Neural crest cell (in vitro differentiated cells): ENCODE results near the gene PSMF1. TPM values are rescaled to one million over a fixed set of nuclear protein-coding genes. Genes with fewer than 3 reads are reported as not detected.

Experiments used
- DNase-seq: peaks from one replicate; pipeline ENCODE4 v3.0.0; 2021; ENCODE audit warnings: low read depth, mixed read lengths, low spot score
- H3K27ac Mint-ChIP-seq: one replicate; pipeline ENCODE4 v1.8.0; 2021; ENCODE audit warnings: mild to moderate bottlenecking, mixed read lengths; ENCODE audit not compliant: unreplicated experiment
- H3K27me3 Mint-ChIP-seq: 2 replicates; pipeline ENCODE4 v1.8.0; 2021; ENCODE audit warnings: low read depth, mild to moderate bottlenecking, mixed read lengths
- H3K36me3 Mint-ChIP-seq: 2 replicates; pipeline ENCODE4 v1.8.0; 2021; ENCODE audit warnings: low read depth, mild to moderate bottlenecking, mixed read lengths
- H3K4me1 Mint-ChIP-seq: 2 replicates; pipeline ENCODE4 v1.8.0; 2021; ENCODE audit warnings: mixed read lengths
- H3K4me3 Mint-ChIP-seq: one replicate; pipeline ENCODE4 v1.8.0; 2021; ENCODE audit warnings: mild to moderate bottlenecking, mixed read lengths
- H3K9me3 Mint-ChIP-seq: 2 replicates; pipeline ENCODE4 v1.8.0; 2021; ENCODE audit warnings: mixed read lengths
- total RNA-seq: library from RNA; stranded (reverse); gene quantifications from 2 replicates; pipeline ENCODE4 v1.2.1, GENCODE V29; 2021
- TF ChIP-seq, protein P1 (sequence below): fragments of 200-600 bp; sonication (generic); conservative IDR thresholded peaks from 2 replicates; pipeline ENCODE4 v1.5.0; 2021; ENCODE audit warnings: antibody characterized with exemption, mild to moderate bottlenecking

PSMF1 gene
- total RNA-seq, 1 donor from 2014 or later = 107 TPM

GRCh38 chr20:1169224-1169623, 50.8 kb downstream of the PSMF1 start:
- no peaks in the 10 kb centered on the region for H3K4me1 Mint-ChIP-seq
- H3K4me3 Mint-ChIP-seq = no peak overlapping the region
- DNase-seq = no peak
- TF ChIP-seq, protein P1, sequence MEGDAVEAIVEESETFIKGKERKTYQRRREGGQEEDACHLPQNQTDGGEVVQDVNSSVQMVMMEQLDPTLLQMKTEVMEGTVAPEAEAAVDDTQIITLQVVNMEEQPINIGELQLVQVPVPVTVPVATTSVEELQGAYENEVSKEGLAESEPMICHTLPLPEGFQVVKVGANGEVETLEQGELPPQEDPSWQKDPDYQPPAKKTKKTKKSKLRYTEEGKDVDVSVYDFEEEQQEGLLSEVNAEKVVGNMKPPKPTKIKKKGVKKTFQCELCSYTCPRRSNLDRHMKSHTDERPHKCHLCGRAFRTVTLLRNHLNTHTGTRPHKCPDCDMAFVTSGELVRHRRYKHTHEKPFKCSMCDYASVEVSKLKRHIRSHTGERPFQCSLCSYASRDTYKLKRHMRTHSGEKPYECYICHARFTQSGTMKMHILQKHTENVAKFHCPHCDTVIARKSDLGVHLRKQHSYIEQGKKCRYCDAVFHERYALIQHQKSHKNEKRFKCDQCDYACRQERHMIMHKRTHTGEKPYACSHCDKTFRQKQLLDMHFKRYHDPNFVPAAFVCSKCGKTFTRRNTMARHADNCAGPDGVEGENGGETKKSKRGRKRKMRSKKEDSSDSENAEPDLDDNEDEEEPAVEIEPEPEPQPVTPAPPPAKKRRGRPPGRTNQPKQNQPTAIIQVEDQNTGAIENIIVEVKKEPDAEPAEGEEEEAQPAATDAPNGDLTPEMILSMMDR = no peak
- no peaks in the 10 kb centered on the region for H3K9me3 Mint-ChIP-seq
- no peak overlapping the region for H3K27ac Mint-ChIP-seq
- no peaks in the 10 kb centered on the region for H3K27me3 Mint-ChIP-seq
- peaks cover 35% of the 10 kb centered on the region for H3K36me3 Mint-ChIP-seq

DNA sequence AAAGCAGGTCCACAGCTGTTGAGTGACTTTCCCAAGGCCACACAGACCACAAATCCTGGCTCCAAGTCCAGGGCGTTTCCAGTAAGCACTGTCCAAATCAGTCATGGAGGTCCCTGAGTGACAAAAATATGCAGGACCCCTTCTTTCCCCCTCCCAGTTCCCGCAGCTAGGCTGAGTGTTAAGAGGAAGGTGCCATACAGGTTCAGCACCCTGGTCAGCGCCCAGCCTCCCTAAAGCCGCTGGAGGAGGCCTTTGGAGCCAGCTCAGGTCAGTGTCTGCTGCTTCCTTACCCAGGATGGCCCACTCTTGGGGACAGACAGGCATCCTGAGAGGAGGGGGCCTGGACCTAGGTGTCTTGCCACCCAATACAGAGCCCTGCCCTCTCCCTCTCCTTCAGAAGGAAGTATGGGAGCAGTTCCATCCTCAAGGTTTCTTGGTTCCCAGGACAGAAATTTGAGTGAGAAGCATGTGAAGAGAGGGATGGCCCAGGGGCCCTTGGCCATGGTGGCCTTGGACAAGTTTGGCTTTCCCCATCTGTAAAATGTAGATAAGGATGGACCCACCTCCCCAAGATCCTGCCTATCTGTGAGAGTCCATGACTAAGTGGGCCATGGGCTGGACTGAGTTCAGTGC, 53.2 kb downstream of the PSMF1 start:
- H3K4me1 Mint-ChIP-seq = no peaks in the 10 kb centered on the region
- DNase-seq = peak; percentile 46

GRCh38 chr20:1173698-1174097, 55.3 kb downstream of the PSMF1 start:
- Mint-ChIP-seq H3K4me1 (no peaks in the 10 kb centered on the region), H3K4me3 (no peak overlapping the region), H3K36me3 (peaks cover 14% of the 10 kb centered on the region), H3K27ac (peak overlapping the region; percentile 28), H3K27me3 (no peaks in the 10 kb centered on the region), H3K9me3 (no peaks in the 10 kb centered on the region)
- no peak for DNase-seq
- TF ChIP-seq, protein P1 = no peak

More for the DNA sequence above, 53.2 kb downstream of the PSMF1 start:
- H3K27me3 Mint-ChIP-seq = no peaks in the 10 kb centered on the region
- no peak overlapping the region for H3K27ac Mint-ChIP-seq
- no peak overlapping the region for H3K4me3 Mint-ChIP-seq
- no peaks in the 10 kb centered on the region for H3K9me3 Mint-ChIP-seq
- TF ChIP-seq, protein P1 = no peak
- peaks cover 28% of the 10 kb centered on the region for H3K36me3 Mint-ChIP-seq

GRCh38 chr20:1174787-1175186, 56.4 kb downstream of the PSMF1 start:
- no peaks in the 10 kb centered on the region for H3K27me3 Mint-ChIP-seq
- DNase-seq = no peak
- H3K27ac Mint-ChIP-seq = no peak overlapping the region
- peaks cover 9% of the 10 kb centered on the region for H3K36me3 Mint-ChIP-seq
- TF ChIP-seq, protein P1 = no peak
- H3K9me3 Mint-ChIP-seq = no peaks in the 10 kb centered on the region
- no peak overlapping the region for H3K4me3 Mint-ChIP-seq
- no peaks in the 10 kb centered on the region for H3K4me1 Mint-ChIP-seq

DNA sequence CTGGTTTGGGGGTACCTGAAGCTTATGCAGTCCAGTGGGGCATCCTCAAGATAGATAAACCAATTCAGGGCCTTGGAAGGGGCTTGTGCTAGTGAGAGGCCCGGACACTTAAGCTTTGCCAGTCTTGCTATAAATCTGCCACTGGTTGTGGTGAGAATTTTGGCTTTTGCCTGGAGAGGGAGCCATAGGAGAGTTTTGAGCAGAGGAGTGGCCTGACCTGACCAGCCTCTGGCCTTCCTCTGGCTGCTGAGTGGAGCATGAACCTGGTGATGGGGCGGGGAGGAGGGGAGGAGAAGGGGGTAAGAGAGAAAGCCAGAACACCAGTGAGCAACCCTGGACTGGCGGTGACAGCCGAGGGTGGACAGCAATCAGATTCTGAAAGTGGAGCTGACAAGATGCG, 59.3 kb downstream of the PSMF1 start:
- Mint-ChIP-seq H3K9me3 (no peaks in the 10 kb centered on the region), H3K36me3 (peaks cover 2% of the 10 kb centered on the region), H3K27ac (peak overlapping the region; percentile 73), H3K4me1 (no peaks in the 10 kb centered on the region), H3K27me3 (peaks cover 9% of the 10 kb centered on the region), H3K4me3 (peak overlapping the region; percentile 23)
- DNase-seq = no peak
- TF ChIP-seq, protein P1 = no peak
